GM12875 (cell line): ENCODE measurements around the gene EDNRA.

Source experiments
- H3K4me3 ChIP-seq: one replicate; pipeline ENCODE4 v1.5.1; 2011; ENCODE audit warnings: low read depth, low read length, control low read depth
- TF ChIP-seq, protein P1 (sequence below): IDR thresholded peaks from 2 replicates; pipeline ENCODE4 v1.5.1; 2011; ENCODE audit warnings: low read depth, mild to moderate bottlenecking, control low read depth, inconsistent platforms, low read length, moderate library complexity, borderline replicate concordance; ENCODE audit not compliant: insufficient read depth

EDNRA gene

DNA sequence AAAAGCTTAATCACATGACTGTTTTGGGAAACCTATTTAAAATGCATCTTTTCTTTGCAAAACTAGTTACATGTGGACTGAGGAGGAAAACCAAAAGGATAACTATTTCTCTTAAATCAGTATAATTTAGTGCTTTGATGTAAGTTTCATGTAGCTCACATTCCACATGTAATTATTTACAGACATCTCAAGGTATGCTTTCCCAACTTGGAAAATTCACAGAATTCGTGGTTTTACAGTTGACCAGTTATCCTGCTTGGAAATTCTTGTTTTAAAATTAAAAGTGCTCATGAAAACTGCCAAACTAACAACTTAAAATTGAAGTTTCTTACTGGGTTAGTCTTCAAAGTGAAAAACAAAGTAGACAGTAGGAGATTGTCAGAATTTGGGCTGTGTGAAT is 52.4 kb downstream of the EDNRA start:
- H3K4me3 ChIP-seq = no peak overlapping the region
- TF ChIP-seq, protein P1, sequence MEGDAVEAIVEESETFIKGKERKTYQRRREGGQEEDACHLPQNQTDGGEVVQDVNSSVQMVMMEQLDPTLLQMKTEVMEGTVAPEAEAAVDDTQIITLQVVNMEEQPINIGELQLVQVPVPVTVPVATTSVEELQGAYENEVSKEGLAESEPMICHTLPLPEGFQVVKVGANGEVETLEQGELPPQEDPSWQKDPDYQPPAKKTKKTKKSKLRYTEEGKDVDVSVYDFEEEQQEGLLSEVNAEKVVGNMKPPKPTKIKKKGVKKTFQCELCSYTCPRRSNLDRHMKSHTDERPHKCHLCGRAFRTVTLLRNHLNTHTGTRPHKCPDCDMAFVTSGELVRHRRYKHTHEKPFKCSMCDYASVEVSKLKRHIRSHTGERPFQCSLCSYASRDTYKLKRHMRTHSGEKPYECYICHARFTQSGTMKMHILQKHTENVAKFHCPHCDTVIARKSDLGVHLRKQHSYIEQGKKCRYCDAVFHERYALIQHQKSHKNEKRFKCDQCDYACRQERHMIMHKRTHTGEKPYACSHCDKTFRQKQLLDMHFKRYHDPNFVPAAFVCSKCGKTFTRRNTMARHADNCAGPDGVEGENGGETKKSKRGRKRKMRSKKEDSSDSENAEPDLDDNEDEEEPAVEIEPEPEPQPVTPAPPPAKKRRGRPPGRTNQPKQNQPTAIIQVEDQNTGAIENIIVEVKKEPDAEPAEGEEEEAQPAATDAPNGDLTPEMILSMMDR = no peak

DNA sequence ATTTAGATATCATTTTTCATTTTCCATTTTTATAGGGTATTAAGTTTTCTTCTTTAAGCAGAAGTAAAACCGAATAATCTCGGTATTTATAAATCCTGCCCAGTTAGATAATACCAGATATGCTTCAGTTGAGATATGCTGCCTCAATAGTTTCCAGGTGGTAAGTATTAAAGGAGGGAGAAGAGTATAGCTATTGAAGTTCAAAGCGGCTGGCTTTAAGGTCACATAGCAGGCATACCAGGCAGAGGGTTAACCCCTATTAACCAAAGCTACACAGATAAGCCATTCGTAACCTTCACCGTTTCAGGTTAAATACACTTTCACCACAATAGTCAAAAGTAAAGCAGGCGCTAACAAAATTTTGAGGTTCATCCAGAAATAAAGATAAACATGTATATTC is 54.2 kb downstream of the EDNRA start:
- H3K4me3 ChIP-seq = no peak overlapping the region
- TF ChIP-seq, protein P1 = no peak

DNA sequence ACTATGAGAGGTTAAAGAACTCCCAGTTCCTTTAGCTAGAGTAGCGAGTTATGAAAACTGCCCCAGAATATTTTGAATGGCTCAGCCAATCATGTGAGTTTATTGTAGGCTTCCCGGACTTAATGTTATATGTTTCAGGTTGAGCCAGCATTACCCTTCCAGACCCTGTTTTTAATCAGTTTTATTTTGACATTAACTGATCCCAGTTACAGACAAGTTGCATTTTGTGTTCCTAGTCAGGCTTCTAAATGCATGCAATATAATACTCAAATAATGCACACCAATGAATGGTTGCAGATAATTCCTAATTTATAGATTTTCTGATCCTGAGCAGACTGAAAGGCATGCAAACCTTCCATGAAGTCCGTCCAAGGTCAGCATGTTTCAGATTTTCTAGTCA is 57.8 kb downstream of the EDNRA start:
- TF ChIP-seq, protein P1 = no peak
- no peak overlapping the region for H3K4me3 ChIP-seq

DNA sequence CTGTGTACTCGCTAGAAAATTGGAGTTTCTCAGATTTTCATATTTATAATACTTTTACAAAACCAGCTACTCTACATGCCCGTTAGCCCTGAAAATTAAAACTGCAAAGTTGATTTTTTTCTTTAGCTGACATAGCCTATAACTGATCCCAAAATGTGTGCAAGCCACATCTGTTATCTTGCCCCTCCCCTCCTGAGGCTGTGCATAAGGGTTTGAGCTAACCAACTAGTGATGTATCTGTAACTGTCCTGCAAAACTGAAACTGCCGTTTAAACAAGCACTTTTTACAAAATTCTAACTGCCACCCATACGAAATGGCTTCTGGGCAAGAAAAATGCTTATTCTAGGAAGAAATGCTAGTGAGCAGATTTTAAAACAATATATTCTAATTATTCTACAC is 59.1 kb downstream of the EDNRA start:
- TF ChIP-seq, protein P1 = no peak
- no peak overlapping the region for H3K4me3 ChIP-seq

DNA sequence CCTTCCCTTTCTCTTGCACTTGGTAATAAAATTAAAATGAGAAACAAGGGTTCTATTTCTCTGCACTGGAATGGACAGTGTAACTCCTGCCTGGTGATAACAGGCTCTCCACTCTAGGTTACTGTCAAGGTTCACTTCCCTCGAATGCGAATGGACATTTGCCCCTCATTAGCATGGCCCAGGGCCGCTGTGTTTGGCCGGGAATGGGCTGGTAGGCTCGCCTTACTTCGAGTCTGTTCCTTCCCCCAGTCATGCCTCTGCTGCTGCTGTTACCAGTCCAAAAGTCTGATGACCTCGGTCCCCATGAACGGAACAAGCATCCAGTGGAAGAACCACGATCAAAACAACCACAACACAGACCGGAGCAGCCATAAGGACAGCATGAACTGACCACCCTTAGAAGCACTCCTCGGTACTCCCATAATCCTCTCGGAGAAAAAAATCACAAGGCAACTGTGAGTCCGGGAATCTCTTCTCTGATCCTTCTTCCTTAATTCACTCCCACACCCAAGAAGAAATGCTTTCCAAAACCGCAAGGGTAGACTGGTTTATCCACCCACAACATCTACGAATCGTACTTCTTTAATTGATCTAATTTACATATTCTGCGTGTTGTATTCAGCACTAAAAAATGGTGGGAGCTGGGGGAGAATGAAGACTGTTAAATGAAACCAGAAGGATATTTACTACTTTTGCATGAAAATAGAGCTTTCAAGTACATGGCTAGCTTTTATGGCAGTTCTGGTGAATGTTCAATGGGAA is 61.5 kb downstream of the EDNRA start:
- no peak overlapping the region for H3K4me3 ChIP-seq
- TF ChIP-seq, protein P1 = no peak

DNA sequence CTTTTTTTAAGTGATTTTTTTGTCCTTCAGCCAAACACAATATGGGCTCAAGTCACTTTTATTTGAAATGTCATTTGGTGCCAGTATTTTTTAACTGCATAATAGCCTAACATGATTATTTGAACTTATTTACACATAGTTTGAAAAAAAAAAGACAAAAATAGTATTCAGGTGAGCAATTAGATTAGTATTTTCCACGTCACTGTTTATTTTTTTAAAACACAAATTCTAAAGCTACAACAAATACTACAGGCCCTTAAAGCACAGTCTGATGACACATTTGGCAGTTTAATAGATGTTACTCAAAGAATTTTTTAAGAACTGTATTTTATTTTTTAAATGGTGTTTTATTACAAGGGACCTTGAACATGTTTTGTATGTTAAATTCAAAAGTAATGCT is 62.1 kb downstream of the EDNRA start:
- TF ChIP-seq, protein P1 = no peak
- no peak overlapping the region for H3K4me3 ChIP-seq

DNA sequence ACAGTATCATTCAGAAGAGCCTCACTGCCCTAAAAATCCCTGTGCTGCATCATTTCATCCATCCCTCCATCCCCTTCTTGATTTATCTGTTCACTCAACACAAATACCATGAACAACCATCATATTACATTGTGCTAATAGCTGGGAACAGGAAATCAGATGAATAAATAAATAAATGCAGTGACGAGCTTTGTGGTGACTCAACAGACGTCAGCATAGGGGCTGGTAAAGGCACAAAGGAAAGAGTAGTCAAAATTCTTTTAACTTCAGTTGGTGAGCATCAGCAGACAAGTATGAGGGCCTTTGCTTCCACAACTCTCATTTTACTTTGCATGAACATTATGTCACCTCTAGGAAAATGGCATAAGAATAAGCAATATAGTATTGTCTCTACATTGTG is 65.5 kb downstream of the EDNRA start:
- no peak overlapping the region for H3K4me3 ChIP-seq
- TF ChIP-seq, protein P1 = no peak
